ENCODE results near the gene NBEA.
"Not testable (repeated sequence)": the region's sequence is repeated elsewhere in the genome, so short reads cannot be mapped to it uniquely, and the experiment has no call there.

Gene NBEA

DNA sequence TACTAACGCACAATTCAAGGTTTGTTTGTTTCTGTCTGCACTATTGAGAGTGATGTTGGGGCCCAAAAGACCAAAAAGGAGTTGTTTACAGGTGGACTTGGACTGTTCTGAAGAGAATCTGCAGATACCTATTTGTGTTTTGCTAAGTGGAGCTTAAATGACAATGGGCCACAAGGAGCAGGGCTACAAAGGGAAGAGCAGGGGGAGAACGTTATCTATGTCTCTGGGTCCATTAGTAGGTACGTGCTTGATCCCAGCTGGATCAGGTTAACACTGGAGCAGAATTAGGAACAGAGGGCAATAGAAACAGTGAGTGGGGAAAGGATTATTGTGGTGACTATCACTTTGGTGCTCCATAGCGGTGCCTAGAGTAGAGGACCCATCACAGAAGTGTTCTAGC is 22.5 kb downstream of the NBEA start:
- no peak for DNase-seq

DNA sequence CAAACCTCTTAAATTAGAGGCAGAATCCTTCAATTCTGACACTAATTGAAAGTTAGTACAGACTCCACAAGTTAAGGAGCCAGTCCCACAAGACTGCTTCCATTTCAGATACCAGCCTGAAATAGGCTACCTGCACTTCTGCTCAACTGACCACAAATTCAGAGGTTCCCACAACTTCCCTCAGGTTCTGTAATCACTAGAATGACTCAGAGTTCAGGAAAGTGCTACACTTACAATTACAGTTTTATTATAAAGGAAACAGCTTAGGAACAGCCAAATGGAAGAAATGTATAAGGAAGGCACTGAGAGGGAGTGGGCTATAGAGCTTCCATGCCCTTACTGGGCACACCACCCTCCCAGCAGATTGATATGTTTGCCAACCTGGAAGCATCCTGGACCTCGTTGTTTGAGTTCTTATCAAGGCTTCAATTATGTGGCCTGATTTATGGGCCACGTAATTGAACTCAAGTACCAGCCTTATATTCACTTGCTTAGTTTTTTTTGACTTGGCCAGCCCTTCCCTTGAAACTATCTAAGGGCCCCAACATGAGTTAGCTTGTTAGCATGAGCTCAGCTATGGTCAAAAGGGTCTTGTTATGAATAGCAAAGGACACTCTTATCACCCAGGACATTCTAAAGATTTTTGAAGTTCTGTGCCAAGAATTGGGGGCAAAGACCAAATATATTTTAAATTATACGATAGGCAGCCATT is 25.9 kb downstream of the NBEA start:
- DNase-seq = no peak

DNA sequence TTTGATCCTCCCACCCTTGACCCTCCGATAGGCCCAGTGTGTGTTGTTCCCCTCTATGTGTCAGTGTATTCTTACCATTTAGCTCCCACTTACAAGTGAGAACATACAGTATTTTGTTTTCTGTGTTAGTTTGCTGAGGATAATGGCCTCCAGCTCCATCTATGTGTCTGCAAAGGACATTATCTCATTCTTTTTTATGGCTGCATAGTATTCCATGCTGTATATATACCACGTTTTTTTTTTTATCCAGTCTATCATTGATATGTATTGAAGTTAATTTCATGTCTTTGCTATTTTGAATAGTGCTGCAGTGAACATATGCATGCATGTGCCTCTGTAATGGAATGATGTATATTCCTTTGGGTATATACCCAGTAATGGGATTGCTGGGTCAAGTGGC is 27.5 kb downstream of the NBEA start:
- DNase-seq = not testable (repeated sequence)

DNA sequence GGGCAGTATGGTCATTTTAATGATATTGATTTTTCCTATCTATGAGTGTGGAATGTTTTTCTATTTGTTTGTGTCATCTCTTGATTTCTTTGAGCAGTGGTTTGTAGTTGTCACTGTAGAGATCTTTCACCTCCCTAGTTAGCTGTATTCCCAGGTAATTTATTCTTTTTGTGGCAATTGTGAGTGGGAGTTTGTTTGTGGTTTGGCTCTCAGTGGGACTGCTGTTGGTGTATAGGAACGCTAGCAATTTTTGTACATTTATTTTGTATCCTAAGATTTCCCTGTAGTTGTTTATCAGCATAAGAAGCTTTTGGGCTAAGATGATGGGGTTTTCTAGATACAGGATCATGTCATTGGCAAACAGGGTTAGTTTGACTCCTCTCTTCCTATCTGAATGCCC is 28.9 kb downstream of the NBEA start:
- DNase-seq = no peak

DNA sequence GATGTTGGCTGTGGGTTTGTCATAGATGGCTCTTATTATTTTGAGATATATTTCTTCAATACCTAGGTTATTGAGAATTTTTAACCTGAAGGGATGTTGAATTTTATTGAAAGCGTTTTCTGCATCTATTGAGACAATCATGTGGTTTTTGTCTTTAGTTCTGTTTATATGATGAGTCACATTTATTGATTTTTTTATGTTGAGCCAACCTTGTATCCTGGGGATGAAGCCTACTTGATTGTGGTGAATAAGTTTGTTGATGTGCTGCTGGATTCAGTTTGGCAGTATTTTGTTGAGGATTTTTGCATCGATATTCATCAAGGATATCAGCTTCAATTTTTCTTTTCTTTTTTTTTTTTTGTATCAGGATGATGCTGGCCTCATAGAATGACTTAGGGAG is 29.4 kb downstream of the NBEA start:
- DNase-seq = no peak

DNA sequence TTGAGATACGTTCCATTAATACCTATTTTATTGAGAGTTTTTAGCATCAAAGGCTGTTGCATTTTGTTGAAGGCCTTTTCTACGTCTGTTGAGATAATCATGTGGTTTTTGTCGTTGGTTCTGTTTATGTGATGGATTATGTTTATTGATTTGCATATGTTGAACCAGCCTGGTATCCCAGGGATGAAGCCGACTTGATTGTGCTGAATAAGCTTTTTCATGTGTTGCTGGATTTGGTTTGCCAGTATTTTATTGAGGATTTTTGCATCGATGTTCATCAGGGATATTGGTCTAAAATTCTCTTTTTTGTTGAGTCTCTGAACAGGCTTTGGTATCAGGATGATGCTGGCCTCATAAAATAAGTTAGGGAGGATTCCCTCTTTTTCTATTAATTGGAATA is 43.1 kb downstream of the NBEA start:
- DNase-seq = not testable (repeated sequence)

DNA sequence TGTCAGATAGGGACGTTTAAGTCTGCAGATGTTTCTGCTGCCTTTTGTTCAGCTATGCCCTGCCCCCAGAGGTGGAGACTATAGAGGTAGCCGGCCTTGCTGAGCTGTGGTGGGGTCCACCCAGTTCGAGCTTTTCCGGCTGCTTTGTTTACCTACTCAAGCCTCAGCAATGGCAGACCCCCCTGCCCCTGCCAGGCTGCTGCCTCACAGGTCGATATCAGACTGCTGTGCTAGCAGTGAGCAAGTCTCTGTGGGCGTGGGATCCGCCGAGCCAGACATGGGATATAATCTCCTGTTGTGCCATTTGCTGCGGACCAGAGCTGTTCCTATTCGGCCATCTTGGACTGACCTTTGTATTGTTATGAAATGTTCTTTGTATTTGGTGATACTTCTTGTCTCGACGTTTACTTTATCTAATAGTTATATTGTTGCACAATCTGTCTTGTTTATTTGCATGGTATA is 46.3 kb downstream of the NBEA start:
- DNase-seq = no peak

DNA sequence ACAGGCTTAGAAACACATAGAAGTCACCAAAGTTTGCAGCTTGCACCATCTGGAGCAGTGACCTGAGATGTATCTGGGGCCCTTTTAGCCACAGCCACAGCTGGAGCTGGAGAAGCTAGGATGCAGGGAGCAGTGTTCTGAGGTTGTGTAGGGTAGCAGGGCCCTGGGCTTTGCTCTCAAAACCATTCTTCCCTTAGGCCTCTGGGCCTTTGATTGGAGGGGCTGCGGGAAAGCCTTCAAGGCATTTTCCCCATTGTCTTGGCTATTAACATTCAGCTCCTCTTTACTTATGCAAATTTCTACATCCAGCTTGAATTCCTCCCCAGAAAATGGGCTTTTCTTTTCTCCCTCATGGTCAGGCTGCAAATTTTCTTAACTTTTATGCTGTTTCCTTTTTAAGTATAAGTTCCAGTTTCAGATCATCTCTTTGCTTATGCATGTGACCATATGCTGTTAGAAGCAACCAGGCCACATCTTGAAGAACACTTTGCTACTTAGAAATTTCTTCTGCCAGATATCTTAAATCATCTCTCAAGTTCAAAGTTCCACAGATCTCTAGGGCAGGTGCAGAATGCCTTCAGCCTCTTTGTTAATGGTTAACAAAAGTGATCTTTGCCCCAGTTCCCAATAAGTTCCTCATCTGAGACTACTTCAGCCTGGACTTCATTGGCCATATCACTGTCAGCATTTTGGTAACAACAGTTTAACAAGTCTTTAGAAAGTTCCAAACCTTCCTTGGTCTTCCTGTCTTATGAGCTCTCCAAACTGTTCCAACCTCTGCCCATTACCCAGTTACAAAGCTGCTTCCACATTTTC is 48.5 kb downstream of the NBEA start:
- DNase-seq = no peak

DNA sequence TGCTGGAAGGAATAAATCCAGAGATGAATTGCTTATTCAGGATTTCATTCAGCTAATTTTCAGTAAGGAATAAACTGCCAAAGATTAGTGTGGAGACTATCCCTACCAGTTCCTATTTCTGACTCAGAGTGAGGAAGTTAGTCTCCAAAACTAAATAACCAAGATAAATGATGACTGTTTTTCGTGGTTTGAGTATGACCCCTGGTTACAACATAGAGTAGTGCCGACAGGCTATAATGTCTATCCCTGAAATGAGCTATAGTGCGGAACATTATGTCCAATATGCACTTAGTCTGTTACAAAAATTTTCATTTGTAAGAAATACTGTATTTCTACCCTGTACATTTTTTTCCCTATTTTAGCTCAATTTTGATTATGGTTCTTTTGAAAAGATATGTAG is 51.4 kb downstream of the NBEA start:
- no peak for DNase-seq

DNA sequence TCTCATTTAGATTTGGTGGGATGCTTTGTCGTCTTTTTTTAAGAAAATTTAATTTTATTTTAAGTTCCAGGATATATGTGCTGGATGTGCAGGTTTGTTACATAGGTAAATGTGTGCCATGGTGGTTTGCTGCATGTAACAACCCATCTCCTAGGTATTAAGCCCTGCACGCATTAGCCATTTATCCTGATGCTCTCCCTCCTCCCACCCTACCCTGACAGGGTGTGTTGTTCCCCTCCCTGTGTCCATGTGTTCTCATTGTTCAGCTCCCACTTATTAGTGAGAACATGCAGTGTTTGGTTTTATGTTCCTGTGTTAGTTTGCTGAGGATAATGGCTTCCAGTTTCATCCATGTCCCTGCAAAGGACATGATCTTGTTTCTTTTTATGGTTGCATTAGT is 61.7 kb downstream of the NBEA start:
- not testable (repeated sequence) for DNase-seq

DNA sequence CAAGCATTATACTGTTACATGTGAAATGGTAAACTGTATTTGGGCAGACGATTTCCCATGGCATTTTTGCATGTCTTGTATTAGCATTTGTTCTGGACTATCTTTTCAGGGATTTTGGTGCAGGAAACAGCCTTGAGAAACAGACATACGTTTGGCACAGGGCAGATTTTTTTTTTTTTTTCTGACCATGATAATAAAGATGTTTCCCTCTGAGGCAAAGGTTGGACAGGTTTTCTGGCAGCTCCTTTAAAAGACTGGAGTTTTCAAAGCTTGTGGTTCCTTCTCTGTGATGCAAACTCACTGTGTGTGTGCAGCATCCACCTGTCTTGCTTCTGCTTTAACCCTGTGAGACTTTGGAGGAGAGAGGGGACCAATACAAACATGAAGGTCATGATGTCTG is 63.0 kb downstream of the NBEA start:
- DNase-seq = no peak

DNA sequence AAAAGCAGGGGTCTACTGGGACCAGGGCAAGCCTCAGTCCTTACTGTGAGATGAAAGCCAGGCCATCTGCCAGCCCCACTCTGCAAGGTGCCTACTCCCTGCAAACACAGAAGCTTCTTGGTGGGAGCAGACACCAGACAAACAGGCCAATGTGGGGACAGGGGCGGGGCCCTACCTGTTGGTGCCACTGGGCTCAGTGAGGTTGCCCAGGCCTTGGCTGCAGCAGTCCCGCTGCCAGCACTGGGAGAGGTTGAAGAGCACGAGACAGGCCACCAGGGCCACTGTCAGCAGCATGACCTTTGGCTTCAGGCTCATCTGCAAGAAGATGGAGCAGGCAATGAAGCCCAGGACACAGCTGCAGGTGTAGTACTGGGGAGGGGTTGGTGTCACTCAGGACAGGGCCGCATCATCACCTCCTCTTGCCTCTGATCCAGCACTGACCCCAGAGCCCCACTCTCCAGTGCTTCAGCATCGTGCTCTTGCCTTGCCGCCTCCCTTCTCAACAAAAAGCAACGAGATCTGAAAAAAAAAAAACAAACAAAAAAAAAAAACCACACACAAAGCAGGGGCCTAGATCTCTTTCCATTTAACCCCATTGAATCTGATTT is 72.6 kb downstream of the NBEA start:
- DNase-seq = no peak

DNA sequence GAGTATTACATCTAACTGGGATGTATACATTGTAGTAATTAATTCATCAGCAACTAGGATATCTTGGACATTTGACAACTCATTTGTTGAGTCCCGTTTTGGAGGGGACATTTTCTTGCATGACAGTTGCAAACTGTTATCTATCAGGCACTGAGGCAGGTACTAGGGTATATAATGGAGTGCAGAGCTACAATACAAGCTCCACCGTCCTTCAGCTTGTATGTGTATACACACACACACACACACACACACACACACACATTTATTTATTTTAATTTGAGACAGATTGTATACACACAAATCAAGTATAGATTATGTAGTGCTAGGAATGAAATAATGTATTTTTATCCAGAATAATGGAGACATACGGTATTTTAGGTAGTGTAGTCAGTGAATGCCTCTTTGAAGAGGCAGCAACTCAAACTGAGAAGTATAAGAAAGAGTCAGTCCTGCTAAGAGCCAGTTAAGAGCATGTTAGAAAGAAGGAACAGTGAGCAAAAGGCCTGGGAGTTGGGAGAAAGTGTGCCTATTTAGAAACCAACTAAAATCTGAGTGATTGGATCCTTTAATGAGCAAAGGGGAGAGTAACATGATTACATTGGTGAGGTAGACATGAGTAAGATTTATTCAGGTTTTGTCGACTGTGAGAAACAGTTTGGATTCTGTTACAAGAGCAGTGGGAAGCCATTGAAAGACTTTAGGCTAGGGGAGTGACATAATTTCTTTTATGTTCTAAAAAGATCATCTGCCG is 74.5 kb downstream of the NBEA start:
- DNase-seq = no peak

DNA sequence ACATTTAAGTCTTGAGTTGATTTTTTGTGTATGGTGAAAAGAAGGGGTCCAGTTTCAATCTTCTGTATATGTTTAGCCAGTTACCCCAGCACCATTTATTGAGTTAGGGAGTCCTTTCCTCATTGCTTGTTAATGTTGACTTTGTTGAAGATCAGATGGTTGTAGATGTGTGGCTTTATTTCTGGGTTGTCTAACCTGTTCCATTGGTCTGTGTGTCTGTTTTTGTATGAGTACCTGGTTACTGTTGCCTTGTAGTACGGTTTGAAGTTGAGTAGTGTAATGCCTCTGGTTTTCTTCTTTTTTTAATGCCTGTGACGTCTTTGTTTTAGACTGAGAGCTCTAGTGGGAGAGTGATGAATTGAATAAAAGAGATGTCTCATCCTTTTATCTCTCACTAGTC is 83.2 kb downstream of the NBEA start:
- DNase-seq = no peak

DNA sequence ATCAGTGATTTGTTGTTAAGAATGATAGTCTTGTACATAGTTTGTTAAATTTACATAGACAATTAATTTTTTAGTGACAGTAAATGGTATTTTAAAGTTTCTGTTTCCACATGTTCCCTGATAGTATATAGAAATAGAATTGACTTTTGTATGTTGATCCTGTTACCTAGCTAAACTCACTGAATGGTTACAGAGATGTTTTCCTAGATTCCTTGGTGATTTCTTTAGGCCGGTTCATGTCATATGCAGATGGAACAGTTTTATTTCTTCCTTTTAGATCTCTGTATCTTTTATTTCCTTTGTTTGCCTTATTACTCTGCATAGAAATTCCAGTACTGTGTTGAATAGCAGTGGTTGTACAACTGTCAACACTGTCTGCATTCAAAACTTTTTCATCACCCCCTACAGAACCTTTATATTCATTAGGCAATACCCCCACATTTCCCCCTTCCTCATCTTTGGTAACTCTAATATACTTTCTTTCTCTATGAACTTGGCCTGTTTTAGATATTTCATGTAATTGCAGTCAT is 86.3 kb downstream of the NBEA start:
- DNase-seq = no peak

DNA sequence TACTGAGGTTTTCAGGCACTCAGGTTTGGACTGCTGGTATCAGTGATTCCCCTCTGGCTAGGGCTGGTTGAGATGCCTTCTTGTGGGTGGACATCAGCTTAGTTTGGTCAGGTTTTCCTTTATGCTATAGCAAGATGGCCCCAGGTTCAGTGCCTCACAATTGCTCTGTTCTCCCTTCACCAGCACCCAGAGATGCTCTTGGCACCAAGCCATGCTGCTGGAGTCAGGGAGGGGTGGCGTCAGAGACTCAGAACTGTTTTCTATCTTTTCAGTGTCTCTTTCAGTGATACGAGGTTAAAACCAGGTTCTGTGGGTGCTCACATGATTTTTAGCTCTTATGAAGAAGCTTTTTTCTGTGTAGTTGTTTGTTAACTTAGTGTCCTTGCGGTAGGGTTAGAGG is 96.9 kb downstream of the NBEA start:
- no peak for DNase-seq

DNA sequence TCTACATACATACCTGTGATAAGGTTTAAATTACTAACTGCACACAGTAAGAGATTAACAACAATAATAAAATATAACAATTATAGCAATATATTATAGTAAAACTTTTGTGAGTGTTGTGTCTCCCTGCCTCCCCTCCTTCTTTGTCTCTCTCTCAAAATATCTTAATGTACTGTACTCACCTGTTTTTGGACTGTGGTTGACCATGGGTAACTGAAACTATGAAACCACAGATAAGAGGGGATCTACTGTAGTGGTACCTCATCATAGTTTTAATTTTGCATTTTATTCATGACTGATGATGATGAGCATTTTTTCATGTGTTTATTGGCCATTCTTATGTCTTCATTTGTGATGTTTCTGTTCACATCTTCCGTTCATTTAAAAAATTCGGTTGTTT is 104.5 kb downstream of the NBEA start:
- no peak for DNase-seq

DNA sequence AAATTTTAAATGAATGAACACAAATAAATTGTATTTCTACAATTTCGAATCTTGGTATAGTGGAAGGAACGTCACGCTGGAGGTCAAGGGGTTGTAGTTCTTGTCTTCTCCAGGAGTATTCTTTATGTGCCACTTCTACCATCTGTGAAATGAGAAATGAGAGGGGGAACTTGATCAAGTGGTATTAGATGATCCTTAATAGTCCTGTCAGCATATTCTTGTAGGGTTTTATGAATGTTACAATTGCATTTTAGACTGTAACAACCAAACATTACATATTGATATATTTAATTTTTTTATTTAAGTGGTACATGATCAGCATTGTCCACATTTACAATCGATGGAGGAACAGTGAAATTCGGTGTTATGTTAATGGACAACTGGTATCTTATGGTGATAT is 113.6 kb downstream of the NBEA start:
- DNase-seq = no peak

DNA sequence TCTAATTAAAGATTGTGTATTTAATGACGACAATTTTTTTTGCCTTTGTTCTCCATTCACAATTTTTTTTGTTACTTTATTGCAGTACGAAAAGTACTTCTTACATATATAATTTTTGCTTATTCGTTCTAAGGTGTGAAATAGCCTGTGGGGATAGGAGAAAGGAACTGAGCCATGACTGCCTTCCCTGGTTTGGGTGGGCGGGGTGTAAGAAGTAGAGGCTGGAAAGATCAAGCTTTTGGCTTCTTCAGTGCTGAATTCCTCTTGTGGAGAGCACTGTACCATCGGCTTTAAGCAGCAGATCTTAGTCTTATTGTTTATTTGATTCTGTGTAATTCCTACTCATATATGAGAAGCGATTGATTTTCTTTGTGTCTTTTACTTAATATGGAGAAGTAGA is 115.8 kb downstream of the NBEA start:
- DNase-seq = no peak

DNA sequence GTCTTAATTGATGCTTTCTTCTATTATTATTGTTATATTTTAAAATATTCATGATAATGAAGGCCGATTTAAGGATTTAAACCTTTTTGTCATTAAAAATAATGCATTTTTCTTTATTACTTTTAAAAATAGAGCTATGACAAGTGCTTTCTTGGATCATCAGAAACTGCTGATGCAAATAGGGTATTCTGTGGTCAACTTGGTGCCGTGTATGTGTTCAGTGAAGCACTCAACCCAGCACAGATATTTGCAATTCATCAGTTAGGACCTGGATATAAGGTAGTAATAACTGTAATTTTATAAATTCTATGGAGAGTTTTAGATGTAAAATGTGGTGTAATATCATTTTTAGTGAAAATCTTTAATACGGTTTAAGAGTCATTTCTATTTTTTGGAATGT is 116.5 kb downstream of the NBEA start:
- not testable (repeated sequence) for DNase-seq

DNA sequence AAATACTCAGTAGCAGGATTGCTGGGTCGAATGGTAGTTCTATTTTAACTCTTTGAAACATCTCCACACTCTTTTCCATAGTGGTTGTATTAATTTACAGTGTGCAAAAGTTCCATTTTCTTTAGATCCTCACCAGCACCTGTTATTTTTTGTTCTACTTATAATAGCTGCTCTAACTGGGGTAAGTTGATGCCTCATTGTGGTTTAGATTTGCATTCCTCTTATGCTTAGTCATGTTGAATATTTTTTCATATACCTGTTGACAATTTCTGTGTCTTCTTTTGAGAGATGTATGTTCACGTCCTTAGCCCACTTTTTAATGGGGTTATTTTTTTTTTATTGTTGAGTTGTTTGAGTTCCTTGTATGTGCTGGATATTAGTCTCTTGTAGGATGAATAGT is 144.6 kb downstream of the NBEA start:
- no peak for DNase-seq

DNA sequence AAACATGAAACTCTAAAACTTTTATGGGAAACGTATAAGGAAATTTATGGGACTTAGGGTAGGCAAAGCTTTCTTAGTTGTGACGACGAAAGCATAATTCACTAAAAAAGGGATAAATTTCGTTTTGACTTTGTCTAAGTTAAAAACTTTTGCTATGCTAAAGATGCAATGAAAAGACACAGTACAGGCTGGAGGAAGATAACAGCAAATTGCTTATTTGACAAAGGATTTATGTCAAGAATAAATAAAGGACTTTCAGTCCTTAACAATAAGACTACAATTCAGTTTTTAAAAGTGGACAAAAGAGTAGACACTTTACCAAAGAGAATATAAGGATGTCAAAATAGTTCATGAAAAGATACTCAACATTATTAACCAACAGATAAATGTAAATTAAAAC is 150.2 kb downstream of the NBEA start:
- no peak for DNase-seq

DNA sequence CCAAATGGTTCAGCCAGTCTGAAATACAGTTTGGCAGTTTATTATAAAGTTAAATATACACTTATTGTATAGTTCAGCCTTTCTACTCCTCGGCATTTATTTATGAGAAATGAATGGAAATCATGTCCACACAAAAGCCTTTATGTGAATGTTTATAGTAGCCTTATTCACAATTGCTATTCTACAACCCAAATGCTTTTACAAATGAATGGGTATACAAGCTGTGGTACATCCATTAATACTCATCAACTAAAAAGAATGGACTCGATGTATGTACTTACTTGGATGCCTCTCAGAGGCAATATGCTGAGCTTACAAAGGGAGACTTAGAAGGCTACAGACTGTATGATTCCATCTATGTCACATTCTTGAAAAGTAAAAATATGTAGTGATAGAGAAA is 150.7 kb downstream of the NBEA start:
- DNase-seq = no peak
